Natural killer cell (primary cell): ENCODE data around the gene FAM3B. TPM values are rescaled to one million over a fixed set of nuclear protein-coding genes. Genes with fewer than 3 reads are reported as not detected.
A peak's percentile ranks its signal among the peaks of the same experiment; 100 is the strongest.

Source experiments
- ATAC-seq, 3 donors: fragments of 150-1000 bp in 2 of 3; fragments of 200-7000 bp in 1 of 3; cut with Tn5 transposase; 1 replicate in 1 of 3; 2 replicates in 2 of 3; pipeline ENCODE4 v1.10.0; 2021; ENCODE audit warnings: mild to moderate bottlenecking in 2 of 3, moderate library complexity in 2 of 3
- DNase-seq, 2 donors: peaks; one replicate each; pipeline versions ENCODE4 v3.0.0 to v3.0.0-alpha.2; 2013 to 2021; ENCODE audit warnings: mixed read lengths in 1 of 2
- H3K27ac ChIP-seq: one replicate; pipeline ENCODE4 v1.5.1; 2013; ENCODE audit warnings: mild to moderate bottlenecking, low read length
- H3K27me3 ChIP-seq: one replicate; pipeline ENCODE4 v1.6.1; 2013; ENCODE audit warnings: low read length; ENCODE audit not compliant: control insufficient read depth, insufficient read depth
- H3K36me3 ChIP-seq: one replicate; pipeline ENCODE4 v1.6.1; 2013; ENCODE audit warnings: low read length; ENCODE audit not compliant: control insufficient read depth, insufficient read depth
- H3K4me1 ChIP-seq: one replicate; pipeline ENCODE4 v1.6.1; 2013; ENCODE audit warnings: low read length; ENCODE audit not compliant: control insufficient read depth, insufficient read depth
- H3K4me3 ChIP-seq: one replicate; pipeline ENCODE4 v1.5.1; 2013; ENCODE audit warnings: low read length
- H3K9me3 ChIP-seq: one replicate; pipeline ENCODE4 v1.6.1; 2013; ENCODE audit warnings: low read length; ENCODE audit not compliant: control insufficient read depth, insufficient read depth
- H3K27ac Mint-ChIP-seq, 2 donors: one replicate each; pipeline ENCODE4 v1.8.0; 2022; ENCODE audit warnings: mild to moderate bottlenecking in 2 of 2, mixed read lengths in 2 of 2, moderate library complexity in 1 of 2
- H3K27me3 Mint-ChIP-seq, 2 donors: one replicate each; pipeline ENCODE4 v1.8.0; 2022; ENCODE audit warnings: low read depth in 2 of 2, mixed read lengths in 2 of 2
- H3K36me3 Mint-ChIP-seq: one replicate; pipeline ENCODE4 v1.8.0; 2022; ENCODE audit warnings: mixed read lengths
- H3K4me1 Mint-ChIP-seq, 2 donors: one replicate each; pipeline ENCODE4 v1.8.0; 2022; ENCODE audit warnings: mixed read lengths in 2 of 2
- H3K4me3 Mint-ChIP-seq: one replicate; pipeline ENCODE4 v1.8.0; 2022; ENCODE audit warnings: mild to moderate bottlenecking, moderate library complexity, mixed read lengths
- H3K9me3 Mint-ChIP-seq, 2 donors: one replicate each; pipeline ENCODE4 v1.8.0; 2022; ENCODE audit warnings: mixed read lengths in 2 of 2
- WGBS: methylation state at CpG from one replicate; pipeline ENCODE4 v1.1.7; 2013; ENCODE audit warnings: missing lambda C conversion rate; ENCODE audit not compliant: insufficient coverage; 5-methylcytosine and 5-hydroxymethylcytosine counted together
- intact Hi-C: fragments of 100-400 bp; cut with micrococcal nuclease; formaldehyde crosslinking; loops from one replicate; pipeline ENCODE4 v1.14.2; 2022
- total RNA-seq, 4 donors: library from RNA; stranded (reverse); fragments of 120-200 nt in 1 of 4; gene quantifications; one replicate each; pipeline versions ENCODE4 v1.2.3 to v1.2.4, GENCODE V29; 2013 to 2022
- TF ChIP-seq, protein P1 (sequence below): fragments of 200-600 bp; IDR thresholded peaks from one replicate; pipeline ENCODE4 v1.8.0; 2022; ENCODE audit warnings: antibody characterized with exemption

FAM3B gene
- total RNA-seq, 3 donors from 2014 or later (not counting 1 experiment from before 2014, with no cell fraction given) = 0.48 TPM; not detected in 2

- H3K27ac ChIP-seq = peak overlapping the region; percentile 76
- H3K27me3 ChIP-seq = no peaks in the 10 kb centered on the region
- H3K4me1 ChIP-seq = peaks cover 37% of the 10 kb centered on the region
- WGBS = 20% methylated on average over 26 of the region's 29 CpGs
- Mint-ChIP-seq H3K9me3 (no peaks in the 10 kb centered on the region), H3K4me3 (peak overlapping the region; percentile 86), H3K27me3 (no peaks in the 10 kb centered on the region), H3K36me3 (no peaks in the 10 kb centered on the region), H3K27ac (peak overlapping the region; percentile 81 to 86), H3K4me1 (peaks cover 29 to 37% of the 10 kb centered on the region in 2 donors)
- no peaks in the 10 kb centered on the region for H3K36me3 ChIP-seq
- H3K9me3 ChIP-seq = no peaks in the 10 kb centered on the region
- DNase-seq = peak in 1 of 2 donors; percentile 67
- intact Hi-C loops = no loop called here
- TF ChIP-seq, protein P1, sequence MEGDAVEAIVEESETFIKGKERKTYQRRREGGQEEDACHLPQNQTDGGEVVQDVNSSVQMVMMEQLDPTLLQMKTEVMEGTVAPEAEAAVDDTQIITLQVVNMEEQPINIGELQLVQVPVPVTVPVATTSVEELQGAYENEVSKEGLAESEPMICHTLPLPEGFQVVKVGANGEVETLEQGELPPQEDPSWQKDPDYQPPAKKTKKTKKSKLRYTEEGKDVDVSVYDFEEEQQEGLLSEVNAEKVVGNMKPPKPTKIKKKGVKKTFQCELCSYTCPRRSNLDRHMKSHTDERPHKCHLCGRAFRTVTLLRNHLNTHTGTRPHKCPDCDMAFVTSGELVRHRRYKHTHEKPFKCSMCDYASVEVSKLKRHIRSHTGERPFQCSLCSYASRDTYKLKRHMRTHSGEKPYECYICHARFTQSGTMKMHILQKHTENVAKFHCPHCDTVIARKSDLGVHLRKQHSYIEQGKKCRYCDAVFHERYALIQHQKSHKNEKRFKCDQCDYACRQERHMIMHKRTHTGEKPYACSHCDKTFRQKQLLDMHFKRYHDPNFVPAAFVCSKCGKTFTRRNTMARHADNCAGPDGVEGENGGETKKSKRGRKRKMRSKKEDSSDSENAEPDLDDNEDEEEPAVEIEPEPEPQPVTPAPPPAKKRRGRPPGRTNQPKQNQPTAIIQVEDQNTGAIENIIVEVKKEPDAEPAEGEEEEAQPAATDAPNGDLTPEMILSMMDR = no peak
- peak; percentile 60 to 74 (median 70) for ATAC-seq
- H3K4me3 ChIP-seq = peak overlapping the region; percentile 44
These were observed 52.7 kb downstream of the FAM3B start for GRCh38 chr21:41369105-41369919.

DNA sequence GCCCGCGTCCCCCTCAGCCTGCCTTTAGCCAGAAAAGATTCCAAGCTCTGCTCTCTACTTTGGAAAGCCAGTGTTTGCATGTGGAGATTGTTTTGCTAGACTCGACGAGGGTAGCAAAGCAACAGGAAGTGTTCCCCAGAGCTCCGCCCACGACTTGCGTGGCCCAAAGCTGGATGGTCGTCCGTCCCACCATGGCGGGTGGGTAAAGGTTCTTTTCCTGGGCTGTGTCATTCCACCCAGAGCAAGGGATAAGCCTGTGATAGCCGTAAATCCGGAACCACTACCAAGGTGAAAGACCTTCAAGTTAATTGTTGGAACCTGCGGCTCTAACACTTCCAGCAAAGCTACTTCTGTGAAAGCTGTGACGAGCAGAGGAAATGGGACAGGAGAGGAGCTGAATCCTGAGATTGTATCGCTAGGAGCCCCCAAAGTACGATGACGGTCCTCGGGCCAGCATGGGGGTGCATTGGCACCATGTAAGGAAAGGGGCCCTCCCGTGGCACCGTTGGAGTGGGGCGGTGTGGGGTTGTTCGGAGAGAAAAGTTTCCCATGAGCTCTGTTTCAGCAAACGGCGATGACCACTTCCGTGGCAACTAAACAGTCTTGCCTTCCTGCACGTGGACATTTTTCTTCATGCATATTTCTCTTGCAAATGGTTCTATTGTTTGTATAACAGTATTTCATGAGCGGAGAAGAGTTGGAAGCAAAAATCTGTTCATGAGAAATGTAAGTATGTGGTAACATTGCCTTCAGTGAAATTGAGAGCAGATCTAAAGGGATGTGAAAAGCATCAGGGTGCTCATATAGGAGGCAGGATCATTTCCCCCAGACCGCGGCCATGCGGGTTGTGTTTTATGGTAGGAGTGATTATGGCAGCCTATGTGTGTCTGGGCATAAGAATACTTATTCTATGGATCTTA lies 53.6 kb downstream of the FAM3B start:
- TF ChIP-seq, protein P1 = no peak
- no peaks in the 10 kb centered on the region for H3K9me3 Mint-ChIP-seq
- Histone ChIP-seq H3K9me3 (no peaks in the 10 kb centered on the region), H3K4me3 (peak overlapping the region; percentile 44), H3K36me3 (no peaks in the 10 kb centered on the region), H3K27ac (peak overlapping the region; percentile 41), H3K4me1 (peaks cover 38% of the 10 kb centered on the region), H3K27me3 (no peaks in the 10 kb centered on the region)
- no peaks in the 10 kb centered on the region for H3K36me3 Mint-ChIP-seq
- no peaks in the 10 kb centered on the region for H3K27me3 Mint-ChIP-seq
- peak overlapping the region; percentile 81 to 86 for H3K27ac Mint-ChIP-seq
- WGBS = 75% methylated on average over 29 of the region's 30 CpGs
- intact Hi-C loops = no loop called here
- no peak for DNase-seq
- peak; percentile 60 to 65 (median 62) for ATAC-seq
- peak overlapping the region; percentile 86 for H3K4me3 Mint-ChIP-seq
- peaks cover 36 to 39% of the 10 kb centered on the region in 2 donors for H3K4me1 Mint-ChIP-seq

GRCh38 chr21:41370840-41371684 lies 54.5 kb downstream of the FAM3B start:
- peak overlapping the region; percentile 81 to 86 for H3K27ac Mint-ChIP-seq
- Histone ChIP-seq H3K27me3 (no peaks in the 10 kb centered on the region), H3K9me3 (no peaks in the 10 kb centered on the region), H3K4me3 (no peak overlapping the region), H3K27ac (no peak overlapping the region), H3K4me1 (peaks cover 40% of the 10 kb centered on the region), H3K36me3 (no peaks in the 10 kb centered on the region)
- ATAC-seq (no peak), DNase-seq (no peak)
- peaks cover 40% of the 10 kb centered on the region in 2 donors for H3K4me1 Mint-ChIP-seq
- peak overlapping the region; percentile 86 for H3K4me3 Mint-ChIP-seq
- no peaks in the 10 kb centered on the region for H3K9me3 Mint-ChIP-seq
- TF ChIP-seq, protein P1 = no peak
- no peaks in the 10 kb centered on the region for H3K36me3 Mint-ChIP-seq
- H3K27me3 Mint-ChIP-seq = no peaks in the 10 kb centered on the region
- intact Hi-C loops = no loop called here
- WGBS = 82% methylated on average over 12 of the region's 12 CpGs
